HG03135 (cell line): ENCODE data around the gene ZMYM4.

Source experiments
- ATAC-seq: cut with Tn5 transposase; IDR thresholded peaks from one replicate; pipeline ENCODE4 v1.9.1; 2021; ENCODE audit warnings: mild to moderate bottlenecking, moderate library complexity; ENCODE audit not compliant: unreplicated experiment

The ZMYM4 gene

GRCh38 chr1:35394386-35394785 lies 125.9 kb downstream of the ZMYM4 start:
- ATAC-seq = no peak

- no peak for ATAC-seq
These were observed 130.2 kb downstream of the ZMYM4 start for GRCh38 chr1:35398739-35399138.

- ATAC-seq = no peak
These were observed 132.5 kb downstream of the ZMYM4 start for GRCh38 chr1:35401049-35401448.

- ATAC-seq = no peak
These were observed 137.6 kb downstream of the ZMYM4 start for GRCh38 chr1:35406103-35406502.

DNA sequence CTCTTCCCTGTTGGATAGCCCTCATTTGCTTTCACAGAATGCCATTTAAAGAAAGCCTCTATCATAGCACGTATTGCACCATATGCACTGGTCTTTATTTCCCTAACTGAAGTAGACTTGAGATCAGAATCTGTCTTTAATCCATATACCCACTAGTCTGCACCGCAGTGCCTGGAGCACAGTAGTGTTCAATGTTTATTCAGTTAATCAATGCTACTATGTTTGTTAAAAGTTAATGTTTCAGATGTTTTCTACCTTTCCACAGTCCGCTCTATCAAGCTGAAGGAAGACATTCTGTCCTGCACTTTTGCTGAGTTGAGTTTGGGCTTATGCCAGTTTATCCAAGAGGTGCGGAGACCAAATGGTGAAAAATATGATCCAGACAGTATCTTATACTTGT lies 139.2 kb downstream of the ZMYM4 start:
- no peak for ATAC-seq

- no peak for ATAC-seq
These were observed 140.4 kb downstream of the ZMYM4 start for GRCh38 chr1:35408925-35409324.

- ATAC-seq = no peak
These were observed 157.6 kb downstream of the ZMYM4 start for GRCh38 chr1:35426097-35426586.

- ATAC-seq = no peak
These were observed 159.9 kb downstream of the ZMYM4 start for GRCh38 chr1:35428360-35428759.

DNA sequence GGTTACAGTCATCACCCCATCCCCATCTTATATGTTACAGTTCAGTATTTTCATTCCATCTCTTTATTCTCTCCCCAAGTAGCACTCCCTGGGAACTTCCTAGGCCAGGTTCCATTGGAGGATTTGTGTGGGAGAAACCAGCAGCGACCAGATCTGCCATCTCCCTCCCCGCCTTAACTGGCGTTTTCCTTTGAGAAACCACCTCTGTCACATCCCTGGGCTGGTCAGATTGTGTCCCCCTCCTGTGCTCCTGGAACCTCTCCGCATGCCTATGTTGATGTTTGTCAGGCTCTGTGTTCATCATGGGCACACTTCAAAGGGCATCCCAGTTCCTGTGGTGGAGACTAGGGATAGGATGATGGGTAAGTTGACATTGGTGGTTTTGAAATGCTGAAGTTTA lies 162.3 kb downstream of the ZMYM4 start:
- ATAC-seq = no peak

- ATAC-seq = no peak
These were observed 162.7 kb downstream of the ZMYM4 start for GRCh38 chr1:35431173-35431599.

- ATAC-seq = no peak
These were observed 163.7 kb downstream of the ZMYM4 start for GRCh38 chr1:35432231-35432630.

DNA sequence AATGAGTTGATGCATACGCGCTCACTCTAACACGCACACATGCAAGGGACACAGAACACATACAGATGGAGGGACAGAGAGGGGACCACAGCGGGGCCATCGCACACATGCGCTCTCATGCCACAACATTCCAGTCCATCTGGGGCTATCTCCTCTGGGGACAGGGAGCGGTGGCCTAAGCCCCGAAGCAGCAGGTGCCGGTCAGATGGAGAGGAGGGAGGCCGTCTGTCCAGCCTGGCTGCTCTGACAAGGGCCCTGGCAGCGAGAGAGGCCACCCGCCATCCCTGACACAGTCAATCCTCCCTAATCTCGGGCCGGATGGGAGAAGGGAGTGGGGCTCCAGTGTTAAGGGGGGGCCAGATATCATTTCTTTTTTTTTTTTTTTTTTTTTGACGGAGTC lies 165.2 kb downstream of the ZMYM4 start:
- no peak for ATAC-seq

DNA sequence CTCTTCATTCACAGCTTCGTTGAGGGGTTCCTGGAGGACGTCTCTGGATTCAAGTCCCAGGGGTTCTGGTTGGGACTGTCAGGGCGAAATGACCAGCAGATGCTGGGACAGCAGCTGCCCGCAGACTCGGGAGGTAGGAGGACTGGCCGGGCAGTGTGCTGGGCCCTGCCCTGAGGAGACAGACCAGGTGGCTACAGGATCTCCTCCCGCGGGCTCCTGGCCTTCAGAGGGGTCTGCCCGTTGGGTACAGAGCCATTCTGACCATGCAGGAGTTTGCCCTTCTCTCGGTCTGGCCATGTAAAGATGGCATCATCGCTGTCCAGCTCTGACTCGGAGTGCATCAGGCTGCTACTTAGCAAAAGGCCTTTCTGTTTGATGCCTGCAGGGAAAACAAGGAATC lies 166.2 kb downstream of the ZMYM4 start:
- no peak for ATAC-seq

DNA sequence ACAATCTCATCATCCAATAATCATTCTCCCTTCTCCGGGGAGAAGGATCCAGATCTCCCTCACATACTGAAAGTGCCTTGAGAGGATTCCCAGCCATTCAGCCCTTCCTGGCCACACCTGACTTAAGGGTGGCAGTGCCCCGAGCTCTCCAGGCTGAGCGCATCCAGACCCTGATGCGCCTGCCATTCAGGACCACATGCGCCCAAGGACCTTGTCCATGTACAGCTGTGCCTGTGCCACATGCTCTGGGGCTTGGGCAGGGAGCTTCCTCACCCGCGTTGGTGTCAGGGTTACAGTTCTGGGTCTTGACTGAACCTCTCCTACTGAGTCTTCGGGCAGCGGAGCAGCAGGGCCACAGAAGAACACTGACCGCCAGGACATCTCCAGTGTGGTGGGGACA lies 167.6 kb downstream of the ZMYM4 start:
- ATAC-seq = no peak

GRCh38 chr1:35437200-35437599 lies 168.7 kb downstream of the ZMYM4 start:
- no peak for ATAC-seq

GRCh38 chr1:35439626-35440025 lies 171.1 kb downstream of the ZMYM4 start:
- no peak for ATAC-seq

GRCh38 chr1:35441926-35442579 lies 173.5 kb downstream of the ZMYM4 start:
- no peak for ATAC-seq

GRCh38 chr1:35442734-35443133 lies 174.2 kb downstream of the ZMYM4 start:
- no peak for ATAC-seq

- ATAC-seq = no peak
These were observed 175.4 kb downstream of the ZMYM4 start for GRCh38 chr1:35443768-35444518.

DNA sequence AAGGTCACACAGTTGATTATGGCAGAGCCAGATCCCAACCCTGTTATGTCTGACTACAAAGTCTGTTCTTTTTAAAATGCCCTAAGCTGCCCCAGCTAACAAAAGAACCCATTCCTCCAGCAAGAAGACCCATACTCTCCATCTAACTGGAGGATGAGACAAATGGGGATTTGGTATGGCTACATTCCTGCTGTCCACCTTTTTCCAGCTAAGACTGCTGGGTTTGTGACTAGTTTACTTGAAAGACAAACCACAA lies 175.9 kb downstream of the ZMYM4 start:
- no peak for ATAC-seq

DNA sequence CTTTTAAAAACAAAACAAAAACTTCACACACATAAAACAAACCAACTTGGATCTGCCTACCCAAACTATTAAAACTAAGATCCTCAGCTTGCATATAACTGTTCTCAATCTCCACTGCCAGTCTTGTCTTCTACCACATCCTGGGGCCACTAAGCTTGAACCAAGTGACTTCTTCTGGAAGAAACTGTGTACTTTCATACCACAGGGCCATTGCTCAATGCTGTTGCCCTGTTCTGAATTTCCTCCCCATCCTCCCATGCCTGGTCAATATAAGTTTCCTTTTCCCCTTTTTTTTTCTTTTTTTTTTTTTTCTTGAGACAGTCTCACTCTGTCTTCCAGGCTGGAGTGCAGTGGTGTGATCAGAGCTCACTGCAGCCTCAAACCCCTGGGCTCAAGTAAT lies 178.8 kb downstream of the ZMYM4 start:
- no peak for ATAC-seq

DNA sequence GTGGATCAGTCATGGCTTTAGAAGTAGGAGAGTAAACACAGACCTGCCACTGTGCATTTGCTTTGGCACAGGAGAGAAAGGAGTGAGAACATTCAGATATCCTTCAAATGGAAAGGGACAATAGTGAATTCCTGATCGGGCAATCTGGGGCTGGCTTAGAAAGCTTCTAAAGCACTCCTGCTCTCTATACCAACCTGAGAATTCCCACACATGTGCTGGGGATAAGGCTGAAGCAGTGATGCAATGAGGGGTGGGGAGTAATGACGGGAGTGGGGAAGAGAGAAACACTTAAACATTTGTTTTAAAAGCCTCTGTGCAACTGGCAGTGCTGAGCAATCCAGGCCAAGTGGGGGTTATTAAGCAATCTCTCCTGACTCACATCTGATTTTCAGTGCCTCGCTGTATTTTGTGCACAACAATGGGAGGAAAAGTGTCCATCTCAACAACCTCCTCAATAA lies 179.9 kb downstream of the ZMYM4 start:
- no peak for ATAC-seq
